Neural progenitor cell (in vitro differentiated cells): ENCODE measurements around the gene SUN5. TPM values are rescaled to one million over a fixed set of nuclear protein-coding genes. Genes with fewer than 3 reads are reported as not detected.

ENCODE experiments used
- DNase-seq: peaks from one replicate; pipeline ENCODE4 v3.0.0-alpha.2; 2016; ENCODE audit warnings: low spot score
- H2AFZ ChIP-seq: fragments of 200-600 bp; sonication (generic); replicated peaks from 2 replicates; pipeline ENCODE4 v1.6.1; 2016; ENCODE audit warnings: antibody characterized with exemption
- H3F3A ChIP-seq: fragments of 200-600 bp; sonication (generic); 2 replicates; pipeline ENCODE4 v1.6.1; 2016; ENCODE audit warnings: antibody characterized with exemption, low read depth
- H3K27ac ChIP-seq: fragments of 200-600 bp; sonication (generic); 2 replicates; pipeline ENCODE4 v1.5.1; 2016; ENCODE audit warnings: mild to moderate bottlenecking
- H3K27me3 ChIP-seq: fragments of 200-600 bp; sonication (generic); 2 replicates; pipeline ENCODE4 v1.6.1; 2016; ENCODE audit warnings: mild to moderate bottlenecking, moderate library complexity
- H3K36me3 ChIP-seq: fragments of 200-600 bp; sonication (generic); 2 replicates; pipeline ENCODE4 v1.5.1; 2016
- H3K4me1 ChIP-seq: fragments of 200-600 bp; sonication (generic); 2 replicates; pipeline ENCODE4 v1.6.1; 2016; ENCODE audit warnings: mixed run types
- H3K4me2 ChIP-seq: fragments of 200-600 bp; sonication (generic); 2 replicates; pipeline ENCODE4 v1.6.1; 2016
- H3K4me3 ChIP-seq: fragments of 200-600 bp; sonication (generic); 2 replicates; pipeline ENCODE4 v1.5.1; 2016
- H3K79me2 ChIP-seq: fragments of 200-600 bp; sonication (generic); 2 replicates; pipeline ENCODE4 v1.6.1; 2016; ENCODE audit warnings: low read depth
- H3K9ac ChIP-seq: fragments of 200-600 bp; sonication (generic); 2 replicates; pipeline ENCODE4 v1.6.1; 2016
- H3K9me3 ChIP-seq: fragments of 200-600 bp; sonication (generic); 2 replicates; pipeline ENCODE4 v1.5.1; 2016; ENCODE audit warnings: low read depth
- H4K20me1 ChIP-seq: fragments of 200-600 bp; sonication (generic); 2 replicates; pipeline ENCODE4 v1.6.1; 2016; ENCODE audit warnings: low read depth
- H3K27ac Mint-ChIP-seq: 3 replicates; pipeline ENCODE4 v1.8.0; 2021; ENCODE audit warnings: mixed read lengths
- H3K27me3 Mint-ChIP-seq: 2 replicates; pipeline ENCODE4 v1.8.0; 2022; ENCODE audit warnings: low read depth, mild to moderate bottlenecking, inconsistent platforms, moderate library complexity, mixed read lengths; ENCODE audit not compliant: insufficient read depth
- H3K36me3 Mint-ChIP-seq: 3 replicates; pipeline ENCODE4 v1.8.0; 2021; ENCODE audit warnings: mixed read lengths
- H3K4me1 Mint-ChIP-seq: 3 replicates; pipeline ENCODE4 v1.8.0; 2021; ENCODE audit warnings: mixed read lengths
- H3K4me3 Mint-ChIP-seq: 3 replicates; pipeline ENCODE4 v1.8.0; 2021; ENCODE audit warnings: mild to moderate bottlenecking, moderate library complexity, mixed read lengths
- H3K9me3 Mint-ChIP-seq: 3 replicates; pipeline ENCODE4 v1.8.0; 2020; ENCODE audit warnings: mixed read lengths
- CTCF ChIP-seq: fragments of 200-600 bp; sonication (generic); IDR thresholded peaks from 2 replicates; pipeline ENCODE4 v1.5.1; 2017; ENCODE audit warnings: antibody characterized with exemption, mild to moderate bottlenecking
- EZH2 ChIP-seq: fragments of 200-600 bp; sonication (generic); IDR thresholded peaks from 2 replicates; pipeline ENCODE4 v1.6.1; 2017; ENCODE audit warnings: antibody characterized with exemption, mild to moderate bottlenecking, moderate library complexity
- EZH2phosphoT487 ChIP-seq: fragments of 200-600 bp; sonication (generic); IDR thresholded peaks from 2 replicates; pipeline ENCODE4 v1.6.1; 2017; ENCODE audit warnings: antibody characterized with exemption
- total RNA-seq: library from RNA; depleted of rRNA; stranded (reverse); fragments of >200 nt; gene quantifications from 2 replicates; pipeline ENCODE4 v1.2.3, GENCODE V29; 2015; ENCODE audit warnings: low replicate concordance

Gene SUN5
- total RNA-seq, 1 donor from 2014 or later = not detected

DNA sequence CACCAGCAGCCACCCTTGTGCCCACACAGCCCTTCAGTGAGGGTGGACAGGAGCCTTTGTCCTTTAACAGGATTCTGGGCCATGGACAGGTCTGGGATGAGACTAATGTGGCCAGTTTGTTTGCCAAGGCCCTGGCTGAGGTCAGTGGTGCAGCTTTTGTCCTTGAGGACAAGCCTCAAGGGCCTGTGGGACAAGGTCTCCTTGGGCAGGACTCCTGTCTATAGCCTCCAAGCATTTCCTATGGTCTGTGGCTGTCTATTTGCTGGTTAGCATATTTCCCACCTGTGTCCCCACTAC lies 44.1 kb downstream of the SUN5 start:
- peaks cover 11% of the 10 kb centered on the region for H3K9me3 ChIP-seq
- Mint-ChIP-seq H3K27me3 (peaks cover 13% of the 10 kb centered on the region), H3K4me3 (no peak overlapping the region), H3K27ac (no peak overlapping the region), H3K36me3 (no peaks in the 10 kb centered on the region), H3K4me1 (no peaks in the 10 kb centered on the region), H3K9me3 (peaks cover 9% of the 10 kb centered on the region)
- H3K27ac ChIP-seq = no peak overlapping the region
- H3K4me2 ChIP-seq = no peak overlapping the region
- no peaks in the 10 kb centered on the region for H3K4me1 ChIP-seq
- no peaks in the 10 kb centered on the region for H3K36me3 ChIP-seq
- no peak overlapping the region for H3K9ac ChIP-seq
- TF ChIP-seq EZH2 = no peak
- TF ChIP-seq CTCF = no peak
- TF ChIP-seq EZH2phosphoT487 = no peak
- no peak for DNase-seq
- H3K4me3 ChIP-seq = no peak overlapping the region
- no peaks in the 10 kb centered on the region for H3F3A ChIP-seq
- no peaks in the 10 kb centered on the region for H3K79me2 ChIP-seq
- no peaks in the 10 kb centered on the region for H4K20me1 ChIP-seq
- peaks cover 14% of the 10 kb centered on the region for H3K27me3 ChIP-seq
- H2AFZ ChIP-seq = no peak overlapping the region

DNA sequence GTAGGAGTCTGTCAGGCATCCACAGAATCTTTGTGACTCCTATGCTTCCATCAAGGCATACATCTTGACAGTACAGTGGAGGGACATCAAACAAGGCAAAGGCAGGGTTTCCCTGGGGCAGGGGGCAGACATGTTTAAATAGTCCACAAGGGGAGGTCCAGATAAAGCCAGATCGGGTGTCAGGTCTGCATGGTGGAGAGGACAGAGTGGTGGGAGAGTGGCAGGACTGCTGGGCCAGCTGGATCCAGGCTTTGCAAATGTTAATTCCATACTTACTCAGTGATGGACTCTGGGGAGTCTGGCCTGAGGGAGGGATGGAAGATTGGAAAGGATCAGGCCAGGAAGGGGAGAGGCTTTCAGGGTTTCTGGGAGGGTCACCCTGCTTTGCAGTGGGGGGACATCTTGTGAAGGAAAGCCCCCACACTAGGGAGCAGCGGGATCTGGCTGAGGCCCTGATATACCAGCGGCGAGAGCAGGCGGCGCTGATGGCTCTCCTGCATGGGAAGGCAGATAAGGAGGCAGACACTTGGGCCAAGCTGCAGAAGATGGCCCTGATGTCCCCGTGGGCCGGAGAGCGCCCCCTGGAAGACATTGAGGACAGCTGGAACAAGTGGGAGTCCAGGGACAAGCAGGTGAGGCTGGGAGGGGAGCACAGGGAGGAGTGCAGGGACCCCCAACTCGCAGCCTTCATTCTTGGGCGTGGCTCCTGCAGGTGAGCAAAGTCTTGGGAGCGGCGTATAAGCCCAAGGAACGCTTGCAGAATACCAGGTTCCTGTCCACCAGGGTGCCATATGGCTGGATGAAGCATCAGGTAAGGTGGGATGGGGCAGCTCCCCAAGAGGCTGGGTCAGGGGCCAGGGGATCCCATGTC lies 44.6 kb downstream of the SUN5 start:
- H3K79me2 ChIP-seq = no peaks in the 10 kb centered on the region
- DNase-seq = no peak
- H3K9me3 ChIP-seq = peaks cover 11% of the 10 kb centered on the region
- H3K4me1 ChIP-seq = no peaks in the 10 kb centered on the region
- Mint-ChIP-seq H3K36me3 (no peaks in the 10 kb centered on the region), H3K27me3 (peaks cover 13% of the 10 kb centered on the region), H3K9me3 (peaks cover 13% of the 10 kb centered on the region), H3K4me1 (no peaks in the 10 kb centered on the region), H3K4me3 (no peak overlapping the region), H3K27ac (peak overlapping the region; percentile 9)
- no peak overlapping the region for H3K4me3 ChIP-seq
- H2AFZ ChIP-seq = no peak overlapping the region
- H3K27ac ChIP-seq = no peak overlapping the region
- no peaks in the 10 kb centered on the region for H3F3A ChIP-seq
- H3K36me3 ChIP-seq = no peaks in the 10 kb centered on the region
- H3K4me2 ChIP-seq = no peak overlapping the region
- H4K20me1 ChIP-seq = no peaks in the 10 kb centered on the region
- TF ChIP-seq EZH2phosphoT487 (no peak), EZH2 (no peak), CTCF (no peak)
- H3K27me3 ChIP-seq = peaks cover 20% of the 10 kb centered on the region
- H3K9ac ChIP-seq = no peak overlapping the region

DNA sequence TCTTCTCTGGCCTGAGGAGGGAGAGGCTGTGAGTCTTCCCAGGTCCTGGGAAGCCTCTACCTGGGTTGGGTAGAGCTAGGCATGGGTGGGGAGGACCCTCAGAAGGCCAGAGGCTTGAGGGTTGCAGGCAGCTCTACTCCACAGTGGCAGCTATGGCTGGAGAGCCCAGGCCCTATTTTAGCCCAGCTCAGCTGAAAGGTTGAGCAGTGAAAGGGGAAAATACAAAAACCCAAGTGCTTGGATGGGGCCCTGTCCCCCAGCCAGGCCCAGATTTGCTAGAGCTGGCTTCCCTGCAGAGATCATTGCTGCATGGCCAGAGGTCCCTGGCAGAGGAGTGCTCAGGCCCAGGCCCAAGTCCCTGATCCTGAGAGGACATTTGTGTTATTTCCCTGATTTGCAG lies 45.7 kb downstream of the SUN5 start:
- no peaks in the 10 kb centered on the region for H3K36me3 ChIP-seq

More for the DNA sequence above, 45.7 kb downstream of the SUN5 start:
- Mint-ChIP-seq H3K27me3 (peaks cover 12% of the 10 kb centered on the region), H3K4me1 (no peaks in the 10 kb centered on the region), H3K9me3 (peaks cover 16% of the 10 kb centered on the region), H3K4me3 (no peak overlapping the region), H3K27ac (no peak overlapping the region), H3K36me3 (no peaks in the 10 kb centered on the region)
- Histone ChIP-seq H4K20me1 (no peaks in the 10 kb centered on the region), H3K4me2 (no peak overlapping the region), H2AFZ (no peak overlapping the region), H3K27ac (no peak overlapping the region), H3F3A (no peaks in the 10 kb centered on the region), H3K79me2 (no peaks in the 10 kb centered on the region), H3K4me1 (no peaks in the 10 kb centered on the region), H3K9ac (no peak overlapping the region), H3K27me3 (peaks cover 30% of the 10 kb centered on the region), H3K9me3 (peaks cover 11% of the 10 kb centered on the region), H3K4me3 (no peak overlapping the region)
- TF ChIP-seq CTCF = no peak
- no peak for TF ChIP-seq EZH2phosphoT487
- TF ChIP-seq EZH2 = no peak
- DNase-seq = no peak
